KOPT-K1 (cell line): ENCODE results near the gene HSD17B3.
"Not testable (repeated sequence)": the region's sequence is repeated elsewhere in the genome, so short reads cannot be mapped to it uniquely, and the experiment has no call there.

Experiments
- H3K27ac ChIP-seq: fragments of 200-600 bp; sonication (generic); 2 replicates; pipeline ENCODE4 v1.5.1; 2016; ENCODE audit warnings: antibody characterized with exemption, mild to moderate bottlenecking, low read depth, low read length; ENCODE audit not compliant: poor library complexity, severe bottlenecking
- H3K36me3 ChIP-seq: fragments of 200-600 bp; sonication (generic); 2 replicates; pipeline ENCODE4 v1.5.1; 2017; ENCODE audit warnings: antibody characterized with exemption, mild to moderate bottlenecking, low read length, moderate library complexity; ENCODE audit not compliant: insufficient read depth
- H3K9me3 ChIP-seq: fragments of 200-600 bp; sonication (generic); 2 replicates; pipeline ENCODE4 v1.5.1; 2017; ENCODE audit warnings: antibody characterized with exemption, low read length, mild to moderate bottlenecking; ENCODE audit not compliant: insufficient read depth, poor library complexity, severe bottlenecking

HSD17B3 gene

GRCh38 chr9:96203867-96204501 lies 98.0 kb downstream of the HSD17B3 start:
- no peak overlapping the region for H3K27ac ChIP-seq

GRCh38 chr9:96202971-96203780 lies 98.8 kb downstream of the HSD17B3 start:
- Histone ChIP-seq H3K27ac (no peak overlapping the region), H3K36me3 (no peaks in the 10 kb centered on the region), H3K9me3 (peaks cover 7% of the 10 kb centered on the region)

More at GRCh38 chr9:96203867-96204501, 98.0 kb downstream of the HSD17B3 start:
- Histone ChIP-seq H3K9me3 (peaks cover 7% of the 10 kb centered on the region), H3K36me3 (no peaks in the 10 kb centered on the region)

- peaks cover 7% of the 10 kb centered on the region for H3K9me3 ChIP-seq
- H3K36me3 ChIP-seq = no peaks in the 10 kb centered on the region
- H3K27ac ChIP-seq = no peak overlapping the region
Measured at GRCh38 chr9:96201140-96201539, 100.8 kb downstream of the HSD17B3 start.

GRCh38 chr9:96199006-96199405 lies 103.0 kb downstream of the HSD17B3 start:
- no peaks in the 10 kb centered on the region for H3K9me3 ChIP-seq
- no peaks in the 10 kb centered on the region for H3K36me3 ChIP-seq
- no peak overlapping the region for H3K27ac ChIP-seq

- Histone ChIP-seq H3K27ac (no peak overlapping the region), H3K9me3 (peaks cover 2% of the 10 kb centered on the region)
Measured at GRCh38 chr9:96195541-96195940, 106.4 kb downstream of the HSD17B3 start.

GRCh38 chr9:96193236-96193755 lies 108.7 kb downstream of the HSD17B3 start:
- no peak overlapping the region for H3K27ac ChIP-seq
- H3K36me3 ChIP-seq = no peaks in the 10 kb centered on the region
- peaks cover 15% of the 10 kb centered on the region for H3K9me3 ChIP-seq

More at GRCh38 chr9:96195541-96195940, 106.4 kb downstream of the HSD17B3 start:
- no peaks in the 10 kb centered on the region for H3K36me3 ChIP-seq

GRCh38 chr9:96192710-96193109 lies 109.3 kb downstream of the HSD17B3 start:
- Histone ChIP-seq H3K36me3 (no peaks in the 10 kb centered on the region), H3K9me3 (peaks cover 15% of the 10 kb centered on the region), H3K27ac (no peak overlapping the region)

GRCh38 chr9:96189995-96190394 lies 112.0 kb downstream of the HSD17B3 start:
- H3K27ac ChIP-seq = no peak overlapping the region
- no peaks in the 10 kb centered on the region for H3K36me3 ChIP-seq
- peaks cover 23% of the 10 kb centered on the region for H3K9me3 ChIP-seq

GRCh38 chr9:96189581-96189980 lies 112.4 kb downstream of the HSD17B3 start:
- H3K36me3 ChIP-seq, H3K27ac ChIP-seq: not testable (repeated sequence)
- peaks cover 23% of the 10 kb centered on the region for H3K9me3 ChIP-seq

- Histone ChIP-seq H3K9me3 (peaks cover 23% of the 10 kb centered on the region), H3K27ac (no peak overlapping the region), H3K36me3 (no peaks in the 10 kb centered on the region)
Measured at GRCh38 chr9:96188571-96188970, 113.4 kb downstream of the HSD17B3 start.

- Histone ChIP-seq H3K27ac (no peak overlapping the region), H3K9me3 (peaks cover 23% of the 10 kb centered on the region), H3K36me3 (no peaks in the 10 kb centered on the region)
Measured at GRCh38 chr9:96187151-96187555, 114.8 kb downstream of the HSD17B3 start.

- peaks cover 23% of the 10 kb centered on the region for H3K9me3 ChIP-seq
- no peak overlapping the region for H3K27ac ChIP-seq
- no peaks in the 10 kb centered on the region for H3K36me3 ChIP-seq
Measured at GRCh38 chr9:96186591-96187011, 115.4 kb downstream of the HSD17B3 start.

GRCh38 chr9:96185518-96186156 lies 116.3 kb downstream of the HSD17B3 start:
- H3K9me3 ChIP-seq = peaks cover 22% of the 10 kb centered on the region
- no peaks in the 10 kb centered on the region for H3K36me3 ChIP-seq
- no peak overlapping the region for H3K27ac ChIP-seq
